Keratinocyte (primary cell): Measurements from ENCODE around the gene SIGLEC11. TPM values are rescaled to one million over a fixed set of nuclear protein-coding genes. Genes with fewer than 3 reads are reported as not detected.

Source experiments
- DNase-seq: peaks from one replicate; pipeline ENCODE4 v3.0.0-alpha.2; 2011; ENCODE audit warnings: low read depth, missing footprints, low spot score
- FAIRE-seq: peaks from 2 replicates; lab custom pipeline; 2011; peaks lifted over from hg19 to GRCh38; lab: Jason Lieb, UNC
- H2AFZ ChIP-seq: 2 replicates; pipeline ENCODE4 v1.6.0; 2012; ENCODE audit warnings: low read length, control low read depth, inconsistent platforms; ENCODE audit not compliant: control insufficient read depth
- H3K27ac ChIP-seq: 2 replicates; pipeline ENCODE4 v1.5.1; 2011; ENCODE audit warnings: low read length; ENCODE audit not compliant: control insufficient read depth, insufficient read depth
- H3K27me3 ChIP-seq: 3 replicates; pipeline ENCODE4 v1.6.0; 2011; ENCODE audit warnings: low read length; ENCODE audit not compliant: control insufficient read depth, insufficient read depth; ENCODE audit errors: extremely low read depth
- H3K36me3 ChIP-seq, 2 experiments: 2 replicates in 1 of 2; 3 replicates in 1 of 2; pipeline ENCODE4 v1.5.1; 2011; ENCODE audit warnings: low read length in 2 of 2, mild to moderate bottlenecking in 1 of 2; ENCODE audit not compliant: control insufficient read depth in 2 of 2, insufficient read depth in 2 of 2; ENCODE audit errors: extremely low read depth in 1 of 2
- H3K4me1 ChIP-seq: 3 replicates; pipeline ENCODE4 v1.5.1; 2011; ENCODE audit warnings: low read length; ENCODE audit not compliant: control insufficient read depth, insufficient read depth; ENCODE audit errors: extremely low read depth
- H3K4me2 ChIP-seq: 3 replicates; pipeline ENCODE4 v1.6.0; 2011; ENCODE audit warnings: low read depth, low read length; ENCODE audit not compliant: control insufficient read depth, insufficient read depth; ENCODE audit errors: extremely low read depth
- H3K4me3 ChIP-seq, 3 experiments: fragments of 200-600 bp in 1 of 3; sonication (generic) in 1 of 3; 2 replicates in 2 of 3; 3 replicates in 1 of 3; pipeline ENCODE4 v1.5.1; 2011 to 2016; ENCODE audit warnings: low read length in 3 of 3, mild to moderate bottlenecking in 3 of 3, control low read depth in 2 of 3, inconsistent platforms in 1 of 3, low read depth in 1 of 3, mixed read lengths in 1 of 3, mixed run types in 1 of 3, moderate library complexity in 1 of 3; ENCODE audit not compliant: control insufficient read depth in 2 of 3, insufficient read depth in 2 of 3; ENCODE audit errors: extremely low read depth in 1 of 3
- H3K79me2 ChIP-seq: 2 replicates; pipeline ENCODE4 v1.6.0; 2012; ENCODE audit warnings: low read length; ENCODE audit not compliant: control insufficient read depth, insufficient read depth
- H3K9ac ChIP-seq: 3 replicates; pipeline ENCODE4 v1.6.0; 2011; ENCODE audit warnings: low read length; ENCODE audit not compliant: control insufficient read depth, insufficient read depth; ENCODE audit errors: extremely low read depth
- H3K9me1 ChIP-seq: 3 replicates; pipeline ENCODE4 v1.6.0; 2011; ENCODE audit warnings: low read length; ENCODE audit not compliant: control insufficient read depth, insufficient read depth; ENCODE audit errors: extremely low read depth
- H3K9me3 ChIP-seq: 2 replicates; pipeline ENCODE4 v1.5.1; 2012; ENCODE audit warnings: low read depth, low read length; ENCODE audit not compliant: control insufficient read depth
- H4K20me1 ChIP-seq: 3 replicates; pipeline ENCODE4 v1.6.0; 2011; ENCODE audit warnings: low read length; ENCODE audit not compliant: control insufficient read depth, insufficient read depth; ENCODE audit errors: extremely low read depth
- EZH2 ChIP-seq: IDR thresholded peaks from one replicate; pipeline ENCODE4 v1.6.1; 2012; ENCODE audit warnings: inconsistent platforms, mild to moderate bottlenecking, low read length, moderate library complexity
- dilution Hi-C: fragments of 300-500 bp; cut with MboI; formaldehyde crosslinking; loops from one replicate; pipeline ENCODE4 v1.7.0; 2020; ENCODE audit warnings: low sequenced_read_pairs; ENCODE audit not compliant: extremely low pct_ligation_motif_present
- polyA plus RNA-seq, 5 experiments: library from polyadenylated mRNA; depleted of rRNA in 3 of 5; stranded (reverse) in 3 of 5; stranded (forward) in 1 of 5; unstranded in 1 of 5; fragments of >200 nt; gene quantifications; 1 replicate in 1 of 5; 2 replicates in 3 of 5; 3 replicates in 1 of 5; pipeline versions ENCODE4 v1.2.1 to v1.2.3, GENCODE V29; 2011 to 2012; ENCODE audit warnings: missing spikeins in 2 of 5, low read depth in 1 of 5, low replicate concordance in 1 of 5
- TF ChIP-seq, protein P1 (sequence below), 3 experiments: IDR thresholded peaks in 1 of 3; conservative IDR thresholded peaks in 1 of 3; optimal IDR thresholded peaks in 1 of 3; 2 replicates in 2 of 3; 3 replicates in 1 of 3; pipeline versions ENCODE3 to v1.5.1; 2011; ENCODE audit warnings: low read length in 3 of 3, mild to moderate bottlenecking in 3 of 3, moderate library complexity in 2 of 3, control low read depth in 1 of 3, inconsistent platforms in 1 of 3; ENCODE audit not compliant: insufficient read depth in 2 of 3; ENCODE audit errors: extremely low read depth in 1 of 3

Gene SIGLEC11
- polyA plus RNA-seq, 1 donor (not counting 4 experiments of a cell fraction or from before 2014, with no cell fraction given) = not detected

GRCh38 chr19:49976496-49976895 lies 15.5 kb upstream of the SIGLEC11 start:
- no peak overlapping the region for H3K4me2 ChIP-seq
- H3K9ac ChIP-seq = no peak overlapping the region
- no peak for TF ChIP-seq EZH2
- TF ChIP-seq, protein P1, sequence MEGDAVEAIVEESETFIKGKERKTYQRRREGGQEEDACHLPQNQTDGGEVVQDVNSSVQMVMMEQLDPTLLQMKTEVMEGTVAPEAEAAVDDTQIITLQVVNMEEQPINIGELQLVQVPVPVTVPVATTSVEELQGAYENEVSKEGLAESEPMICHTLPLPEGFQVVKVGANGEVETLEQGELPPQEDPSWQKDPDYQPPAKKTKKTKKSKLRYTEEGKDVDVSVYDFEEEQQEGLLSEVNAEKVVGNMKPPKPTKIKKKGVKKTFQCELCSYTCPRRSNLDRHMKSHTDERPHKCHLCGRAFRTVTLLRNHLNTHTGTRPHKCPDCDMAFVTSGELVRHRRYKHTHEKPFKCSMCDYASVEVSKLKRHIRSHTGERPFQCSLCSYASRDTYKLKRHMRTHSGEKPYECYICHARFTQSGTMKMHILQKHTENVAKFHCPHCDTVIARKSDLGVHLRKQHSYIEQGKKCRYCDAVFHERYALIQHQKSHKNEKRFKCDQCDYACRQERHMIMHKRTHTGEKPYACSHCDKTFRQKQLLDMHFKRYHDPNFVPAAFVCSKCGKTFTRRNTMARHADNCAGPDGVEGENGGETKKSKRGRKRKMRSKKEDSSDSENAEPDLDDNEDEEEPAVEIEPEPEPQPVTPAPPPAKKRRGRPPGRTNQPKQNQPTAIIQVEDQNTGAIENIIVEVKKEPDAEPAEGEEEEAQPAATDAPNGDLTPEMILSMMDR (optimal IDR thresholded peaks at IDR 0.05 in 1 of 3, IDR thresholded peaks at IDR 0.05 in 1 of 3, conservative IDR thresholded peaks at IDR 0.05 in 1 of 3; ENCODE audit: extremely low read depth in 1 of 3, insufficient read depth in 2 of 3, low read length in 3 of 3) = no peak
- H3K9me1 ChIP-seq = no peaks in the 10 kb centered on the region
- no peaks in the 10 kb centered on the region for H3K36me3 ChIP-seq
- no peak overlapping the region for H2AFZ ChIP-seq
- H3K4me3 ChIP-seq = no peak overlapping the region
- no peaks in the 10 kb centered on the region for H3K27me3 ChIP-seq
- no peak for DNase-seq
- no peaks in the 10 kb centered on the region for H4K20me1 ChIP-seq
- dilution Hi-C loops = no loop called here
- H3K27ac ChIP-seq = no peak overlapping the region
- H3K4me1 ChIP-seq = no peaks in the 10 kb centered on the region
- H3K9me3 ChIP-seq = no peaks in the 10 kb centered on the region
- FAIRE-seq = no peak
- H3K79me2 ChIP-seq = no peaks in the 10 kb centered on the region

GRCh38 chr19:49975051-49975450 lies 14.1 kb upstream of the SIGLEC11 start:
- Histone ChIP-seq H3K79me2 (no peaks in the 10 kb centered on the region), H3K9ac (no peak overlapping the region), H3K27me3 (no peaks in the 10 kb centered on the region), H3K4me2 (no peak overlapping the region), H3K9me1 (no peaks in the 10 kb centered on the region), H3K4me1 (no peaks in the 10 kb centered on the region), H2AFZ (no peak overlapping the region), H3K36me3 (no peaks in the 10 kb centered on the region), H3K27ac (no peak overlapping the region), H3K9me3 (no peaks in the 10 kb centered on the region), H4K20me1 (no peaks in the 10 kb centered on the region), H3K4me3 (no peak overlapping the region)
- dilution Hi-C loops = no loop called here
- DNase-seq = no peak
- TF ChIP-seq, protein P1 (optimal IDR thresholded peaks at IDR 0.05 in 1 of 3, IDR thresholded peaks at IDR 0.05 in 1 of 3, conservative IDR thresholded peaks at IDR 0.05 in 1 of 3; ENCODE audit: extremely low read depth in 1 of 3, insufficient read depth in 2 of 3, low read length in 3 of 3) = no peak
- TF ChIP-seq EZH2 = no peak
- FAIRE-seq = no peak
